Ovary (tissue), 9 donors: ENCODE results near the gene CTIF. TPM values are rescaled to one million over a fixed set of nuclear protein-coding genes. Genes with fewer than 3 reads are reported as not detected.

ENCODE experiments used
- DNase-seq, 5 donors: peaks; one replicate each; pipeline ENCODE4 v3.0.0-alpha.2; 2019 to 2020
- H3K27ac ChIP-seq, 2 donors: fragments of 200-600 bp; one replicate each; pipeline versions ENCODE4 v1.5.1 to v1.8.0; 2019 to 2022
- H3K27me3 ChIP-seq: fragments of 200-600 bp; one replicate; pipeline ENCODE4 v1.8.0; 2022
- H3K36me3 ChIP-seq: fragments of 200-600 bp; sonication (generic); one replicate; pipeline ENCODE4 v1.5.1; 2019
- H3K4me1 ChIP-seq: one replicate; pipeline ENCODE4 v1.8.1; 2013; ENCODE audit warnings: mild to moderate bottlenecking, moderate library complexity; ENCODE audit not compliant: insufficient read depth
- H3K4me3 ChIP-seq: fragments of 200-600 bp; sonication (generic); one replicate; pipeline ENCODE4 v1.5.1; 2017
- H3K9me3 ChIP-seq, 2 donors: fragments of 200-600 bp in 1 of 2; sonication (generic) in 1 of 2; one replicate each; pipeline versions ENCODE4 v1.5.1 to v1.8.1; 2013 to 2019; ENCODE audit warnings: mild to moderate bottlenecking in 1 of 2, moderate library complexity in 1 of 2
- EP300 ChIP-seq: sonication (generic); formaldehyde crosslinking; IDR thresholded peaks from one replicate; pipeline ENCODE4 v1.6.1; 2017; ENCODE audit warnings: antibody characterized with exemption
- POLR2A ChIP-seq: fragments of 450-650 bp; IDR thresholded peaks from one replicate; pipeline ENCODE4 v1.6.1; 2017; ENCODE audit warnings: antibody characterized with exemption, mild to moderate bottlenecking, moderate library complexity
- WGBS, 3 donors: extraction: QIAGEN DNeasy Blood & Tissue Kit in 1 of 3; methylation state at CpG; one replicate each; pipeline versions ENCODE4 v1.1.5 to v1.1.7; 2013 to 2017; 5-methylcytosine and 5-hydroxymethylcytosine counted together
- intact Hi-C, 4 donors: fragments of 100-400 bp; cut with DNase I; formaldehyde crosslinking; loops; one replicate each; pipeline versions ENCODE4 v1.11.0 to v1.15.1; 2022 to 2023
- polyA plus RNA-seq, 2 donors: library from polyadenylated mRNA; stranded (reverse); fragments of 200-250 nt in 1 of 2; fragments of 350-450 nt in 1 of 2; fragmentation: Illumina TruSeq in 1 of 2; extraction: RNeasy Lipid Tissue Mini Kit (QIAGEN cat#74804) in 1 of 2; gene quantifications; one replicate each; pipeline ENCODE4 v1.2.3, GENCODE V29; 2013 to 2014
- total RNA-seq, 7 donors: library from RNA; depleted of rRNA in 2 of 7; stranded (reverse); fragments of >200 nt in 2 of 7; fragmentation: NEBNext Ultra II Directional in 3 of 7; extraction: Animal tissue kit (Norgen Biotek cat#: 25700) in 3 of 7; gene quantifications; one replicate each; pipeline versions ENCODE4 v1.1.0 to v1.2.4, GENCODE V29; 2016 to 2023
- TF ChIP-seq, protein P1 (sequence below), 3 donors: fragments of 450-650 bp in 2 of 3; fragments of 200-600 bp in 1 of 3; IDR thresholded peaks; one replicate each; pipeline versions ENCODE4 v1.5.1 to v1.8.0; 2016 to 2022; ENCODE audit warnings: antibody characterized with exemption in 3 of 3, mild to moderate bottlenecking in 1 of 3
- donor health status: DM: no; HTN: no; CAD: no; lungs with moderate emphysema.
- donor health status: DM: no; HTN: no; CAD: no.
- donor health status: Bipolar disorder and iron deficiency.
- donor health status: DM: yes; HTN: yes; CAD: no.
- donor health status: DM: no; HTN: no; CAD: no.
- donor health status: DM: yes; HTN: yes; CAD: no.

CTIF gene
- total and polyA plus RNA-seq, 9 donors, result 18.5 to 94.1 (median 75.2) TPM

- H3K4me1 ChIP-seq, result peaks cover 10% of the 10 kb centered on the region
- intact Hi-C loops, result no loop called here
These were observed 13.3 kb downstream of the CTIF start for GRCh38 chr18:48552130-48552529.

DNA sequence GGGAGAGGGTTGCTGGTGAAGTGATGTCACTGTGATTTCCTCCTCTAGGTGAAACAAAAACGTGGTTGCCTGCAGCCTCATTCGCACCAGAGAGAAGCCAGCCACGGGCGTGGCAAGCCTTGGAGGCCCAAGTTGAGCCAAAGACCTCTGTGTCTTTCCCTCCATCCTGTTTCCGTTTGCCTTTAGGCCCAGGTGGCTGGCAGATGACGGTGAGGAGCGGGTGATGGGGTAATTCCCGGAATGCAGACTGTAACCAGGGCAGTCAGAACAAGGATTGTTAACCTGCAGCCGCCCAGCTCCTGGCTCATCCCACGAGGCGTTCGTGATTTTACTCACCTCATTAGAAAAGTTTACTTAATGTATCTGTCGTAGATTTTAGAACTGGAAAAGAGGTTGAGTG, 14.4 kb downstream of the CTIF start:
- Histone ChIP-seq H3K27ac (no peak overlapping the region), H3K36me3 (no peaks in the 10 kb centered on the region), H3K27me3 (no peaks in the 10 kb centered on the region), H3K4me1 (no peaks in the 10 kb centered on the region), H3K9me3 (no peaks in the 10 kb centered on the region), H3K4me3 (no peak overlapping the region)
- 80 to 83% (median 81%) methylated on average over 13 of the region's 13 CpGs for WGBS, 3 donors
- no peak for DNase-seq
- intact Hi-C loops, result no loop called here
- TF ChIP-seq POLR2A, result no peak
- TF ChIP-seq, protein P1, sequence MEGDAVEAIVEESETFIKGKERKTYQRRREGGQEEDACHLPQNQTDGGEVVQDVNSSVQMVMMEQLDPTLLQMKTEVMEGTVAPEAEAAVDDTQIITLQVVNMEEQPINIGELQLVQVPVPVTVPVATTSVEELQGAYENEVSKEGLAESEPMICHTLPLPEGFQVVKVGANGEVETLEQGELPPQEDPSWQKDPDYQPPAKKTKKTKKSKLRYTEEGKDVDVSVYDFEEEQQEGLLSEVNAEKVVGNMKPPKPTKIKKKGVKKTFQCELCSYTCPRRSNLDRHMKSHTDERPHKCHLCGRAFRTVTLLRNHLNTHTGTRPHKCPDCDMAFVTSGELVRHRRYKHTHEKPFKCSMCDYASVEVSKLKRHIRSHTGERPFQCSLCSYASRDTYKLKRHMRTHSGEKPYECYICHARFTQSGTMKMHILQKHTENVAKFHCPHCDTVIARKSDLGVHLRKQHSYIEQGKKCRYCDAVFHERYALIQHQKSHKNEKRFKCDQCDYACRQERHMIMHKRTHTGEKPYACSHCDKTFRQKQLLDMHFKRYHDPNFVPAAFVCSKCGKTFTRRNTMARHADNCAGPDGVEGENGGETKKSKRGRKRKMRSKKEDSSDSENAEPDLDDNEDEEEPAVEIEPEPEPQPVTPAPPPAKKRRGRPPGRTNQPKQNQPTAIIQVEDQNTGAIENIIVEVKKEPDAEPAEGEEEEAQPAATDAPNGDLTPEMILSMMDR (IDR thresholded peaks at IDR 0.05), result no peak
- TF ChIP-seq EP300, result no peak

More at GRCh38 chr18:48552130-48552529, 13.3 kb downstream of the CTIF start:
- Histone ChIP-seq H3K9me3 (no peaks in the 10 kb centered on the region), H3K4me3 (no peak overlapping the region), H3K27me3 (no peaks in the 10 kb centered on the region), H3K27ac (no peak overlapping the region), H3K36me3 (no peaks in the 10 kb centered on the region)
- WGBS, 3 donors, result 91 to 94% (median 93%) methylated on average over 3 of the region's 3 CpGs
- no peak for DNase-seq
- TF ChIP-seq POLR2A, result no peak
- TF ChIP-seq EP300, result no peak
- TF ChIP-seq, protein P1 (IDR thresholded peaks at IDR 0.05), result no peak

GRCh38 chr18:48554610-48555400, 16.0 kb downstream of the CTIF start:
- whole genome bisulfite sequencing, 3 donors, result 81 to 93% (median 93%) methylated on average over 7 of the region's 7 CpGs
- no peaks in the 10 kb centered on the region for H3K4me1 ChIP-seq
- H3K36me3 ChIP-seq, result no peaks in the 10 kb centered on the region
- intact Hi-C loops, result no loop called here
- no peaks in the 10 kb centered on the region for H3K27me3 ChIP-seq
- TF ChIP-seq, protein P1 (IDR thresholded peaks at IDR 0.05), result no peak
- TF ChIP-seq EP300 (no peak), POLR2A (no peak)
- H3K4me3 ChIP-seq, result no peak overlapping the region
- no peak for DNase-seq
- no peaks in the 10 kb centered on the region for H3K9me3 ChIP-seq
- no peak overlapping the region for H3K27ac ChIP-seq

DNA sequence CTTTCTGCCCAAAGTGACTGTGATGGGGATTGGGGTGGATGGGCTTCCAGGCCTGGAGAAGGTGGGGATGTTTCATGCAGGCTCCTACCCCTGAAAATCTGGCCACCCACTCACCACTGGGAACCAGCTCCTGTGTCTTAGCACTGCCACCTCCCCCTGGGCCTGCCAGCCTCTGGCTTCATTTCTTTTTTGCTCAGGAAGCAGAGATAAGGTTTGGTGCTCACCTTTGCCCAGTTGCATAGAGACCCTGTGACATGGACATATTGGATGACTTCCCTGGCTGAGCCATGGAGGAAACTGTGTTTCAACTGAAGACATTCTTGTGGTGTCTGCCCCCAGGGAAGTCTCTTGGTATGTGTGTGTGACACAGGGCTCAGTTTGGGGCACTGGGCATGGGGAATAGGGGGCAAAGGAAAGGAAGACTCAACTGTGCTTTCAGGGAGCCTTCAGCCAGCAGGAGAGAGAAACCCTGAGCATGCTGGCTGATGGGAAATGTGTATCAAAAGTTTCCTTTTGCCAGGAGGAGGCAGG, 16.7 kb downstream of the CTIF start:
- Histone ChIP-seq H3K27me3 (no peaks in the 10 kb centered on the region), H3K4me3 (no peak overlapping the region), H3K36me3 (no peaks in the 10 kb centered on the region), H3K4me1 (no peaks in the 10 kb centered on the region), H3K9me3 (no peaks in the 10 kb centered on the region), H3K27ac (no peak overlapping the region)
- TF ChIP-seq, protein P1 (IDR thresholded peaks at IDR 0.05), result no peak
- TF ChIP-seq EP300 (no peak), POLR2A (no peak)
- no peak for DNase-seq
- intact Hi-C loops, result no loop called here
